ENCODE measurements around the gene C1orf35.

C1orf35 gene

GRCh38 chr1:228143480-228144192, 40.5 kb upstream of the C1orf35 start:
- DNase-seq (ENCODE audit: extremely low spot score, insufficient read length, low read depth) (no peak), FAIRE-seq (no peak)

- no peak for FAIRE-seq
- DNase-seq (ENCODE audit: extremely low spot score, insufficient read length, low read depth) = no peak
These were observed 39.6 kb upstream of the C1orf35 start for GRCh38 chr1:228142701-228143136.

GRCh38 chr1:228142155-228142691, 39.1 kb upstream of the C1orf35 start:
- no peak for DNase-seq (ENCODE audit: extremely low spot score, insufficient read length, low read depth)
- FAIRE-seq = no peak

- FAIRE-seq (peak; percentile 35), DNase-seq (ENCODE audit: extremely low spot score, insufficient read length, low read depth) (peak; percentile 18)
These were observed 38.3 kb upstream of the C1orf35 start for GRCh38 chr1:228141226-228142044.

GRCh38 chr1:228140724-228141225, 37.6 kb upstream of the C1orf35 start:
- FAIRE-seq (peak; percentile 24), DNase-seq (ENCODE audit: extremely low spot score, insufficient read length, low read depth) (no peak)

- FAIRE-seq (peak; percentile 99), DNase-seq (ENCODE audit: extremely low spot score, insufficient read length, low read depth) (peak; percentile 97)
These were observed 37.0 kb upstream of the C1orf35 start, which contains the start of gene GUK1 for GRCh38 chr1:228139931-228140723. Gene GUK1, plus strand, starts transcription at chr1:228140279. Its CDS starts 24 bp downstream, at chr1:228140303.

GRCh38 chr1:228139406-228139930, 36.3 kb upstream of the C1orf35 start:
- DNase-seq (ENCODE audit: extremely low spot score, insufficient read length, low read depth) = no peak
- no peak for FAIRE-seq

GRCh38 chr1:228136901-228137300, 33.8 kb upstream of the C1orf35 start:
- DNase-seq (ENCODE audit: extremely low spot score, insufficient read length, low read depth) (no peak), FAIRE-seq (no peak)

- FAIRE-seq = no peak
- DNase-seq (ENCODE audit: extremely low spot score, insufficient read length, low read depth) = no peak
These were observed 31.5 kb upstream of the C1orf35 start for GRCh38 chr1:228134591-228134990.

- no peak for FAIRE-seq
These were observed 28.6 kb upstream of the C1orf35 start for GRCh38 chr1:228131766-228132165.

GRCh38 chr1:228125185-228125584, 22.1 kb upstream of the C1orf35 start:
- no peak for FAIRE-seq
- no peak for DNase-seq (ENCODE audit: extremely low spot score, insufficient read length, low read depth)

More at GRCh38 chr1:228131766-228132165, 28.6 kb upstream of the C1orf35 start:
- DNase-seq (ENCODE audit: extremely low spot score, insufficient read length, low read depth) = no peak

GRCh38 chr1:228123505-228123904, 20.4 kb upstream of the C1orf35 start:
- DNase-seq (ENCODE audit: extremely low spot score, insufficient read length, low read depth) = no peak
- FAIRE-seq = no peak

GRCh38 chr1:228122921-228123441, 19.9 kb upstream of the C1orf35 start:
- no peak for FAIRE-seq
- no peak for DNase-seq (ENCODE audit: extremely low spot score, insufficient read length, low read depth)

- FAIRE-seq (no peak), DNase-seq (ENCODE audit: extremely low spot score, insufficient read length, low read depth) (no peak)
These were observed 17.8 kb upstream of the C1orf35 start for GRCh38 chr1:228120857-228121489.

GRCh38 chr1:228120351-228120750, 17.2 kb upstream of the C1orf35 start:
- DNase-seq (ENCODE audit: extremely low spot score, insufficient read length, low read depth) (no peak), FAIRE-seq (no peak)

- DNase-seq (ENCODE audit: extremely low spot score, insufficient read length, low read depth) = no peak
- FAIRE-seq = no peak
These were observed 14.9 kb upstream of the C1orf35 start for GRCh38 chr1:228118040-228118439.

GRCh38 chr1:228117335-228117734, 14.2 kb upstream of the C1orf35 start:
- DNase-seq (ENCODE audit: extremely low spot score, insufficient read length, low read depth) (no peak), FAIRE-seq (no peak)

- DNase-seq (ENCODE audit: extremely low spot score, insufficient read length, low read depth) = no peak
- FAIRE-seq = no peak
These were observed 11.7 kb upstream of the C1orf35 start for GRCh38 chr1:228114827-228115226.

- no peak for DNase-seq (ENCODE audit: extremely low spot score, insufficient read length, low read depth)
- no peak for FAIRE-seq
These were observed 9.5 kb upstream of the C1orf35 start for GRCh38 chr1:228112617-228113016.

Data from GM18507 (cell line).